ENCODE measurements around the gene LMO1.

The LMO1 gene

GRCh38 chr11:8288824-8289491 is 25.3 kb upstream of the LMO1 start:
- no peak for TF ChIP-seq EZH2phosphoT487 (IDR thresholded peaks at IDR 0.05; ENCODE audit: borderline replicate concordance, low read length)
- TF ChIP-seq, protein P1, sequence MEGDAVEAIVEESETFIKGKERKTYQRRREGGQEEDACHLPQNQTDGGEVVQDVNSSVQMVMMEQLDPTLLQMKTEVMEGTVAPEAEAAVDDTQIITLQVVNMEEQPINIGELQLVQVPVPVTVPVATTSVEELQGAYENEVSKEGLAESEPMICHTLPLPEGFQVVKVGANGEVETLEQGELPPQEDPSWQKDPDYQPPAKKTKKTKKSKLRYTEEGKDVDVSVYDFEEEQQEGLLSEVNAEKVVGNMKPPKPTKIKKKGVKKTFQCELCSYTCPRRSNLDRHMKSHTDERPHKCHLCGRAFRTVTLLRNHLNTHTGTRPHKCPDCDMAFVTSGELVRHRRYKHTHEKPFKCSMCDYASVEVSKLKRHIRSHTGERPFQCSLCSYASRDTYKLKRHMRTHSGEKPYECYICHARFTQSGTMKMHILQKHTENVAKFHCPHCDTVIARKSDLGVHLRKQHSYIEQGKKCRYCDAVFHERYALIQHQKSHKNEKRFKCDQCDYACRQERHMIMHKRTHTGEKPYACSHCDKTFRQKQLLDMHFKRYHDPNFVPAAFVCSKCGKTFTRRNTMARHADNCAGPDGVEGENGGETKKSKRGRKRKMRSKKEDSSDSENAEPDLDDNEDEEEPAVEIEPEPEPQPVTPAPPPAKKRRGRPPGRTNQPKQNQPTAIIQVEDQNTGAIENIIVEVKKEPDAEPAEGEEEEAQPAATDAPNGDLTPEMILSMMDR (IDR thresholded peaks at IDR 0.05; ENCODE audit: low read depth, low read length, poor library complexity, severe bottlenecking) = no peak
- H4K20me1 ChIP-seq (ENCODE audit: control insufficient read depth, insufficient read depth, low read depth, low read length) = no peaks in the 10 kb centered on the region
- no peaks in the 10 kb centered on the region for H3K4me1 ChIP-seq (ENCODE audit: control insufficient read depth, low read length)
- H3K9me3 ChIP-seq (ENCODE audit: control insufficient read depth, insufficient read depth, low read length) = no peaks in the 10 kb centered on the region
- no peak overlapping the region for H3K4me3 ChIP-seq (ENCODE audit: low read length)
- H3K79me2 ChIP-seq (ENCODE audit: control insufficient read depth, low read length) = no peaks in the 10 kb centered on the region
- H3K36me3 ChIP-seq (ENCODE audit: control insufficient read depth, low read length) = no peaks in the 10 kb centered on the region
- H3K9me2 ChIP-seq (replicated peaks; ENCODE audit: control insufficient read depth, low read length) = no peaks in the 10 kb centered on the region
- no peaks in the 10 kb centered on the region for H3F3A ChIP-seq (ENCODE audit: control insufficient read depth, insufficient read depth)
- H3K27me3 ChIP-seq (ENCODE audit: control insufficient read depth, low read length) = peaks cover 2% of the 10 kb centered on the region; the same call in 1 of the 2 replicates
- H3K27ac ChIP-seq (ENCODE audit: low read depth, low read length) = no peak overlapping the region
- H3K4me2 ChIP-seq (ENCODE audit: low read length) = no peak overlapping the region

DNA sequence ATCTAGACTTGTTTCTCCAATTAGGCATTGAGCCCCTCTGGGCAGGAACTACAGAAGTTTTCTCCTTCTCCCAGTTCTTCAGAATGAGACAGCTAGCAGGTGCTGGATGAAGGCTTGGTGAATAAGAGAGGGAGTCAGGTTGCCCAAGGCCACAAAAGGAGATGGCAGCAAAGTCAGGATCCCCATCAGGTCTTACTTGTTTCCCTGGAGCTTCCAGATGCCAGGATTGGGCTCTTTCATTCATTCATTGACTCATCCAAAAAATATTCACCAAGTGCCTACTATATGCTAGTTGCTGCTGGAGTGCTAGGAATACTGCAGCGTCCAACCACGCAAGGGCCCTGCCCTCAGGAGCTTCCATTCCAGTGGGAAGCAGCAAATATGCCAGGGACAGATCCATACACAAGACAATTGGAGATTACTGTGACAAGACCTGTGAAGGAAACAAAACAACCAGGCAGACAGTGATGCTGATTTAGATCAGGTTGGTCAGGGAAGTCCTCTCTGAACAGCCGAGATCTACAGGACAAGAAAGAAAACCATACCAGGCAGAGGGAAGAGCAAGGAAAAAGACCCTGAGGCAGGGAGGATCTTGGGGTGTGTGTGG is 24.6 kb upstream of the LMO1 start:
- Histone ChIP-seq H4K20me1 (ENCODE audit: control insufficient read depth, insufficient read depth, low read depth, low read length) (no peaks in the 10 kb centered on the region), H3K79me2 (ENCODE audit: control insufficient read depth, low read length) (no peaks in the 10 kb centered on the region), H3F3A (ENCODE audit: control insufficient read depth, insufficient read depth) (no peaks in the 10 kb centered on the region), H3K36me3 (ENCODE audit: control insufficient read depth, low read length) (no peaks in the 10 kb centered on the region), H3K9me2 (replicated peaks; ENCODE audit: control insufficient read depth, low read length) (no peaks in the 10 kb centered on the region), H3K27me3 (ENCODE audit: control insufficient read depth, low read length) (no peaks in the 10 kb centered on the region), H3K9me3 (ENCODE audit: control insufficient read depth, insufficient read depth, low read length) (no peaks in the 10 kb centered on the region), H3K4me1 (ENCODE audit: control insufficient read depth, low read length) (no peaks in the 10 kb centered on the region), H3K4me2 (ENCODE audit: low read length) (no peak overlapping the region), H3K4me3 (ENCODE audit: low read length) (no peak overlapping the region), H3K27ac (ENCODE audit: low read depth, low read length) (no peak overlapping the region)
- TF ChIP-seq, protein P1 (IDR thresholded peaks at IDR 0.05; ENCODE audit: low read depth, low read length, poor library complexity, severe bottlenecking) = no peak
- no peak for TF ChIP-seq EZH2phosphoT487 (IDR thresholded peaks at IDR 0.05; ENCODE audit: borderline replicate concordance, low read length)

DNA sequence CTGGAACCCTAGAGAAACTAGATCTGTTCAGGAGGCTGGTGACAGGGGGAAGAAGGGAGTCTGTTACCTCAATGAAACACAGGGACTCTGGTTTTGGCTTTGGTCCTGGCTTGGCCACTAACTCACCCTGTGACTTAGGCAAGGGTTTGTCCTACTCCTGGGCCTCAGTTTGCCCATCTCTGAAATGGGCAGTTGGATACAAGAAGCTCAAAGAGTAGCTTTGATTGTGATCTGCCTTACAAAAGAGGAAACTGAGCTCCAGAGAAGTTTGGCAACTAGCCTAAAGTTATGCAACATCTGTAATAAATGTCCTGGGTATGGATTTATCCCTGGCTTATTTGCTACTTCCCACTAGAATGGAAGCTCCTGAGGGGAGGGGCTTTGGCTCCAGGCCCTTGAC is 24.0 kb upstream of the LMO1 start:
- Histone ChIP-seq H4K20me1 (ENCODE audit: control insufficient read depth, insufficient read depth, low read depth, low read length) (no peaks in the 10 kb centered on the region), H3K4me2 (ENCODE audit: low read length) (no peak overlapping the region), H3K9me2 (replicated peaks; ENCODE audit: control insufficient read depth, low read length) (no peaks in the 10 kb centered on the region), H3K79me2 (ENCODE audit: control insufficient read depth, low read length) (no peaks in the 10 kb centered on the region), H3K4me1 (ENCODE audit: control insufficient read depth, low read length) (no peaks in the 10 kb centered on the region), H3F3A (ENCODE audit: control insufficient read depth, insufficient read depth) (no peaks in the 10 kb centered on the region), H3K9me3 (ENCODE audit: control insufficient read depth, insufficient read depth, low read length) (no peaks in the 10 kb centered on the region), H3K27me3 (ENCODE audit: control insufficient read depth, low read length) (no peaks in the 10 kb centered on the region), H3K4me3 (ENCODE audit: low read length) (no peak overlapping the region), H3K27ac (ENCODE audit: low read depth, low read length) (no peak overlapping the region), H3K36me3 (ENCODE audit: control insufficient read depth, low read length) (no peaks in the 10 kb centered on the region)
- no peak for TF ChIP-seq EZH2phosphoT487 (IDR thresholded peaks at IDR 0.05; ENCODE audit: borderline replicate concordance, low read length)
- TF ChIP-seq, protein P1 (IDR thresholded peaks at IDR 0.05; ENCODE audit: low read depth, low read length, poor library complexity, severe bottlenecking) = no peak
